SU-DHL-6 (cell line): ENCODE results near the gene RAD51B.

Source experiments
- H2AFZ ChIP-seq: fragments of 200-600 bp; sonication (generic); 2 replicates; pipeline ENCODE4 v1.6.1; 2014; ENCODE audit warnings: low read depth, mild to moderate bottlenecking, moderate library complexity, mixed read lengths, antibody characterized with exemption, low read length; ENCODE audit not compliant: severe bottlenecking
- H3F3A ChIP-seq: fragments of 200-600 bp; shearing (Covaris generic); 2 replicates; pipeline ENCODE4 v1.6.0; 2016; ENCODE audit warnings: antibody characterized with exemption, mild to moderate bottlenecking; ENCODE audit not compliant: insufficient read depth
- H3K27ac ChIP-seq: fragments of 200-600 bp; sonication (generic); 2 replicates; pipeline ENCODE4 v1.5.1; 2016; ENCODE audit warnings: low read depth, mild to moderate bottlenecking, low read length, moderate library complexity, mixed read lengths
- H3K27me3 ChIP-seq: fragments of 200-600 bp; sonication (generic), shearing (Covaris generic); 2 replicates; pipeline ENCODE4 v1.6.0; 2014; ENCODE audit warnings: mild to moderate bottlenecking, low read length
- H3K36me3 ChIP-seq: fragments of 200-600 bp; sonication (generic); 2 replicates; pipeline ENCODE4 v1.6.1; 2014; ENCODE audit warnings: mild to moderate bottlenecking, low read length, mixed read lengths
- H3K4me2 ChIP-seq: fragments of 300-600, 200-600 bp; shearing (Covaris generic), sonication (generic); 2 replicates; pipeline ENCODE4 v1.6.0; 2014; ENCODE audit warnings: low read length, low read depth, mild to moderate bottlenecking; ENCODE audit not compliant: poor library complexity, severe bottlenecking
- H3K4me3 ChIP-seq: fragments of 200-600 bp; sonication (generic); 2 replicates; pipeline ENCODE4 v1.5.1; 2014; ENCODE audit warnings: antibody characterized with exemption, low read length, mild to moderate bottlenecking, mixed read lengths; ENCODE audit not compliant: insufficient read depth, poor library complexity, severe bottlenecking
- H3K79me2 ChIP-seq: fragments of 200-600 bp; sonication (generic); 2 replicates; pipeline ENCODE4 v1.6.1; 2014; ENCODE audit warnings: mild to moderate bottlenecking, low read length, moderate library complexity; ENCODE audit not compliant: insufficient read depth
- H3K9ac ChIP-seq: fragments of 200-600 bp; sonication (generic); 2 replicates; pipeline ENCODE4 v1.7.0; 2014; ENCODE audit warnings: mild to moderate bottlenecking, low read length
- H3K9me2 ChIP-seq: fragments of 200-600 bp; sonication (generic); replicated peaks from 2 replicates; pipeline ENCODE4 v1.6.1; 2014; ENCODE audit warnings: low read length; ENCODE audit not compliant: insufficient read depth
- H3K9me3 ChIP-seq: fragments of 200-600 bp; sonication (generic); 2 replicates; pipeline ENCODE4 v1.6.1; 2014; ENCODE audit warnings: low read length, mixed read lengths; ENCODE audit not compliant: insufficient read depth
- H4K20me1 ChIP-seq: fragments of 200-600 bp; sonication (generic); 2 replicates; pipeline ENCODE4 v1.6.1; 2014; ENCODE audit warnings: low read depth, mild to moderate bottlenecking, antibody characterized with exemption, low read length, moderate library complexity, mixed read lengths
- CTCF ChIP-seq: fragments of 200-600 bp; sonication (generic); IDR thresholded peaks from one replicate; pipeline ENCODE4 v1.5.1; 2017; ENCODE audit warnings: antibody characterized with exemption, mild to moderate bottlenecking, low read length, moderate library complexity; ENCODE audit not compliant: insufficient read depth, poor library complexity, severe bottlenecking
- EZH2phosphoT487 ChIP-seq: fragments of 200-600 bp; sonication (generic), shearing (Covaris generic); conservative IDR thresholded peaks from 2 replicates; pipeline ENCODE4 v1.6.1; 2018; ENCODE audit warnings: mild to moderate bottlenecking, antibody characterized with exemption, low read length, moderate library complexity, mixed read lengths

Gene RAD51B

GRCh38 chr14:67940486-67941455 is 121.2 kb downstream of the RAD51B start:
- TF ChIP-seq CTCF (no peak), EZH2phosphoT487 (no peak)
- H3F3A ChIP-seq: no peaks in the 10 kb centered on the region
- H3K9me3 ChIP-seq: no peaks in the 10 kb centered on the region
- no peak overlapping the region for H3K27ac ChIP-seq
- H4K20me1 ChIP-seq: no peaks in the 10 kb centered on the region
- H3K9ac ChIP-seq: no peak overlapping the region
- no peak overlapping the region for H3K4me3 ChIP-seq
- no peaks in the 10 kb centered on the region for H3K36me3 ChIP-seq
- no peak overlapping the region for H3K4me2 ChIP-seq
- no peak overlapping the region for H2AFZ ChIP-seq
- no peaks in the 10 kb centered on the region for H3K79me2 ChIP-seq
- H3K27me3 ChIP-seq: no peaks in the 10 kb centered on the region
- H3K9me2 ChIP-seq: no peaks in the 10 kb centered on the region

GRCh38 chr14:67941456-67942018 is 122.0 kb downstream of the RAD51B start:
- no peaks in the 10 kb centered on the region for H3K9me2 ChIP-seq
- no peaks in the 10 kb centered on the region for H3F3A ChIP-seq
- no peak overlapping the region for H2AFZ ChIP-seq
- no peaks in the 10 kb centered on the region for H3K79me2 ChIP-seq
- H3K27ac ChIP-seq: no peak overlapping the region
- TF ChIP-seq CTCF (no peak), EZH2phosphoT487 (no peak)
- no peaks in the 10 kb centered on the region for H3K9me3 ChIP-seq
- H3K4me3 ChIP-seq: no peak overlapping the region
- H3K27me3 ChIP-seq: no peaks in the 10 kb centered on the region
- H3K4me2 ChIP-seq: no peak overlapping the region
- no peak overlapping the region for H3K9ac ChIP-seq
- no peaks in the 10 kb centered on the region for H4K20me1 ChIP-seq
- no peaks in the 10 kb centered on the region for H3K36me3 ChIP-seq

GRCh38 chr14:67942080-67942710 is 122.6 kb downstream of the RAD51B start:
- H3K27ac ChIP-seq: no peak overlapping the region
- no peaks in the 10 kb centered on the region for H3K9me3 ChIP-seq

More at GRCh38 chr14:67942080-67942710, 122.6 kb downstream of the RAD51B start:
- Histone ChIP-seq H2AFZ (no peak overlapping the region), H3K79me2 (no peaks in the 10 kb centered on the region), H3K4me2 (no peak overlapping the region), H3K27me3 (no peaks in the 10 kb centered on the region), H3K9ac (no peak overlapping the region), H3F3A (no peaks in the 10 kb centered on the region), H3K36me3 (no peaks in the 10 kb centered on the region), H4K20me1 (no peaks in the 10 kb centered on the region), H3K4me3 (no peak overlapping the region), H3K9me2 (no peaks in the 10 kb centered on the region)
- no peak for TF ChIP-seq CTCF
- TF ChIP-seq EZH2phosphoT487: no peak
